Fibroblast of lung (primary cell): ENCODE data around the gene FBXO4. TPM values are rescaled to one million over a fixed set of nuclear protein-coding genes. Genes with fewer than 3 reads are reported as not detected.

Experiments
- DNase-seq, 2 donors: peaks; one replicate each; pipeline versions ENCODE4 v3.0.0 to v3.0.0-alpha.2; 2010; ENCODE audit warnings: low read depth in 2 of 2
- H2AFZ ChIP-seq: 2 replicates; pipeline ENCODE4 v1.5.1; 2012; ENCODE audit warnings: low read length, control low read depth, inconsistent platforms
- H3K27ac ChIP-seq: 2 replicates; pipeline ENCODE4 v1.5.1; 2011; ENCODE audit warnings: low read length, control low read depth; ENCODE audit not compliant: insufficient read depth
- H3K27me3 ChIP-seq: 2 replicates; pipeline ENCODE4 v1.5.1; 2011; ENCODE audit warnings: mild to moderate bottlenecking, low read length; ENCODE audit not compliant: control insufficient read depth, insufficient read depth
- H3K36me3 ChIP-seq: 2 replicates; pipeline ENCODE4 v1.5.1; 2011; ENCODE audit warnings: low read length; ENCODE audit not compliant: control insufficient read depth, insufficient read depth
- H3K4me1 ChIP-seq: 2 replicates; pipeline ENCODE4 v1.5.1; 2011; ENCODE audit warnings: low read length; ENCODE audit not compliant: control insufficient read depth, insufficient read depth; ENCODE audit errors: extremely low read depth
- H3K4me2 ChIP-seq: 2 replicates; pipeline ENCODE4 v1.5.1; 2011; ENCODE audit warnings: low read length, control low read depth; ENCODE audit not compliant: insufficient read depth; ENCODE audit errors: extremely low read depth
- H3K4me3 ChIP-seq, 4 experiments: fragments of 200-600 bp in 1 of 4; sonication (generic) in 1 of 4; replicated peaks in 1 of 4; 2 replicates each; pipeline ENCODE4 v1.5.1; 2011 to 2016; ENCODE audit warnings: low read length in 4 of 4, low read depth in 3 of 4, mild to moderate bottlenecking in 3 of 4, control low read depth in 2 of 4, inconsistent platforms in 1 of 4, mixed read lengths in 1 of 4; ENCODE audit not compliant: insufficient read depth in 1 of 4; ENCODE audit errors: control extremely low read depth in 1 of 4
- H3K79me2 ChIP-seq: 2 replicates; pipeline ENCODE4 v1.5.1; 2012; ENCODE audit warnings: mild to moderate bottlenecking, low read length, inconsistent platforms; ENCODE audit not compliant: control insufficient read depth, insufficient read depth
- H3K9ac ChIP-seq: 2 replicates; pipeline ENCODE4 v1.5.1; 2011; ENCODE audit warnings: mild to moderate bottlenecking, low read length, control low read depth; ENCODE audit not compliant: insufficient read depth
- H3K9me3 ChIP-seq: 2 replicates; pipeline ENCODE4 v1.5.1; 2012; ENCODE audit warnings: low read depth, low read length; ENCODE audit not compliant: control insufficient read depth, insufficient read depth
- H4K20me1 ChIP-seq: 2 replicates; pipeline ENCODE4 v1.5.1; 2011; ENCODE audit warnings: low read length; ENCODE audit not compliant: control insufficient read depth, insufficient read depth; ENCODE audit errors: extremely low read depth
- CTCF ChIP-seq, 2 donors: IDR thresholded peaks in 1 of 2; conservative IDR thresholded peaks in 1 of 2; 1 replicate in 1 of 2; 2 replicates in 1 of 2; pipeline ENCODE4 v1.5.1; 2011 to 2012; ENCODE audit warnings: low read length in 2 of 2, control low read depth in 1 of 2, inconsistent platforms in 1 of 2, low read depth in 1 of 2, mild to moderate bottlenecking in 1 of 2
- EZH2 ChIP-seq: IDR thresholded peaks from 2 replicates; pipeline ENCODE4 v1.5.1; 2012; ENCODE audit warnings: low read length, control low read depth, mild to moderate bottlenecking; ENCODE audit errors: missing control alignments
- polyA plus RNA-seq, 2 donors: library from polyadenylated mRNA; depleted of rRNA in 1 of 2; stranded (reverse) in 1 of 2; unstranded in 1 of 2; fragments of >200 nt; gene quantifications; 2 replicates each; pipeline ENCODE4 v1.2.1, GENCODE V29; 2011 to 2012; ENCODE audit warnings: missing spikeins in 1 of 2
- total RNA-seq: library from RNA; depleted of rRNA; stranded (reverse); fragments of >200 nt; gene quantifications from 2 replicates; pipeline ENCODE4 v1.2.1, GENCODE V29; 2014

FBXO4 gene
- total and polyA plus RNA-seq, 2 donors (not counting 1 experiment from before 2014, with no cell fraction given): 13.4 to 14.9 TPM

GRCh38 chr5:41983284-41983683, 58.2 kb downstream of the FBXO4 start:
- no peaks in the 10 kb centered on the region for H3K4me1 ChIP-seq
- no peak overlapping the region for H3K4me2 ChIP-seq
- no peak overlapping the region for H3K9ac ChIP-seq
- H3K36me3 ChIP-seq: no peaks in the 10 kb centered on the region
- no peak for TF ChIP-seq CTCF (conservative IDR thresholded peaks at IDR 0.05 in 1 of 2, IDR thresholded peaks at IDR 0.05 in 1 of 2; ENCODE audit: low read depth in 1 of 2, low read length in 2 of 2)
- no peak for TF ChIP-seq EZH2
- DNase-seq: no peak
- no peaks in the 10 kb centered on the region for H3K9me3 ChIP-seq
- no peaks in the 10 kb centered on the region for H3K27me3 ChIP-seq
- H2AFZ ChIP-seq: no peak overlapping the region
- no peak overlapping the region for H3K4me3 ChIP-seq
- no peaks in the 10 kb centered on the region for H4K20me1 ChIP-seq
- H3K79me2 ChIP-seq: no peaks in the 10 kb centered on the region
- H3K27ac ChIP-seq: no peak overlapping the region

DNA sequence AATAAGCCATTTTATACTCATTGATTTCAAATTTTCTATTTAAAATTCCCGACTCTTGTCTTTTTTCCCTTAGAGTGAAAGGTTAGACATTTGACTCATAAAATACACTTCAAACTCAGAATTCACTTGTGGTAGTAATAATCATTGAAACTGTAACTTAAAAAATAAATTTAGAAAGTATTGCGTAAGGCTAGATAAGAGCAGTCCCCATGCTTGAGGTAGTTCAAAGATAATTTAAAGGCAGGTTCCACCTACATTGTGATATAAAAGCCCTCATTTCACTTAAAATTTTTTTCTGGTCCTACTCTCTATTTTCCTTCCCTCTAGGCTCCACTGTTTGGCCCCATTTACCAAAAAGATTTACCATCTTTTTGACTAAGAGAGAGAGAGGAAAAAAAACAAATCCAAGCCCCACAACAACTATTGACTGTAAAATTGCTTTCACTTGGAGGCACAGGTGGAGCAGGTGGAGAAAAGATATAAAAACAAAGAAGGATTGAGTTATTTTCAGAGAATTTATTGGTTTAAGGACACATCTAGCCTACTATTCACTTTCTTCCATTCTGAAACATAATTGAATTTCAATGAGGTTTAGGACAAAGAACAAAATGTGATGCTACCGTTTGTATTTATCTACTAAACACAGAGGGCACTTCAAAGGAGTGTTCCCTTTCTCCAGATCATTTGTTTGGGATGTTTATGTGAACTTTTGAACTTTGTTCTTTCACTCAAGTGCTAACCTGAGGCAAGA, 61.0 kb downstream of the FBXO4 start:
- TF ChIP-seq EZH2 (no peak), CTCF (conservative IDR thresholded peaks at IDR 0.05 in 1 of 2, IDR thresholded peaks at IDR 0.05 in 1 of 2; ENCODE audit: low read depth in 1 of 2, low read length in 2 of 2) (no peak)
- Histone ChIP-seq H3K79me2 (no peaks in the 10 kb centered on the region), H3K27ac (no peak overlapping the region), H3K9me3 (no peaks in the 10 kb centered on the region), H3K4me3 (no peak overlapping the region), H3K9ac (no peak overlapping the region), H3K36me3 (no peaks in the 10 kb centered on the region), H4K20me1 (no peaks in the 10 kb centered on the region), H3K27me3 (no peaks in the 10 kb centered on the region), H3K4me1 (no peaks in the 10 kb centered on the region), H3K4me2 (no peak overlapping the region), H2AFZ (no peak overlapping the region)
- no peak for DNase-seq

Other genes with a start within 250 kb of the FBXO4 start
- gene OXCT1, start 54.9 kb upstream of the FBXO4 start, total RNA-seq: 32.4 and 56.3 TPM in 2 replicates
- gene OXCT1, start 54.9 kb upstream of the FBXO4 start, polyA plus RNA-seq: 35.7 and 50.6 TPM in 2 replicates
- gene RIMOC1, start 20.9 kb upstream of the FBXO4 start, total RNA-seq: 16.2 and 22.5 TPM in 2 replicates
- gene RIMOC1, start 20.9 kb upstream of the FBXO4 start, polyA plus RNA-seq: 41.7 and 43.6 TPM in 2 replicates